SH-SY5Y (cell line): ENCODE measurements around the gene SORT1.

ENCODE experiments used
- GATA2 ChIP-seq: IDR thresholded peaks from 2 replicates; pipeline ENCODE4 v1.6.1; 2011; ENCODE audit warnings: mild to moderate bottlenecking, low read depth, low read length
- GATA3 ChIP-seq: IDR thresholded peaks from 2 replicates; pipeline ENCODE4 v1.6.1; 2011; ENCODE audit warnings: low read depth, mild to moderate bottlenecking, low read length, moderate library complexity

Gene SORT1

DNA sequence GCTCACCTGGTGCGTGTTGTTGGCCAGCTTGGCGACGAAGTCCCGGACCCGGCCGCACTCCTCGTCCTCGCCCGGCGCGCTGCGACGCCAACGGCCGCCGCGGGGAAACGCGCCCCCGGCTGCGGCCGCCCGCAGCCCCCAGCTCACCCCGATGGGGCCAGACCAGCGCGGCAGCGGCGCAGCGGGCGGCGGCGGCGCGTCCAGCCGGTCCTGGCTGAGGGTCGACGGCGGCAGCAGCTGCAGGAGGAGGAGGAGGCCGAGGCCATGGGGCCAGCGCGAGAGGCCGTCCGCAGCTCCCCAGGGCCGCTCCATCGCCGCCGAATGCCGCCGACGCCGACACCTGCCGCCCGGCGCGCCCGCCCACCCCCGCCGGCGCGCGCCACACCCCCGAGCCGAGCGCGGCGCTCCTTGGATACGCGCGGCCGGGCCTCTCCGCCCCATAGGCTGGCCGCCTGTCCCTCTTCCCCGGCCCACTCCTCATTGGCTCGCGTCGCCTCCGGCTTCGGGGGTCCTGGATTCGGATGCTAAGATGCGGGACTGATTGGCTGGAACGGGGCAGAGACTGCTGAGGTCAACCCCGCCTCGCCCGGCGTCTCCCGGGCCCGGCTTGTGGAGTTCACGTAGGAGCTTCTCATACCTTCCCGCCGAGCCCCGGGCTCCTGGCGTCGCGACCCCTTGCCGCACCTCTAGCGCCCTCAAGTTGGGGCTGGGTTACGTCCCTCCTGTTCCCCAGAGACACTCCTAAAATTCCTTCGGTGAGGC lies at the start of gene SORT1:
Gene SORT1 (minus strand): TSS at position 338 of the 762 bp plus-strand sequence. CDS start 26 bp downstream, at position 312.
- no peak for TF ChIP-seq GATA2
- no peak for TF ChIP-seq GATA3

DNA sequence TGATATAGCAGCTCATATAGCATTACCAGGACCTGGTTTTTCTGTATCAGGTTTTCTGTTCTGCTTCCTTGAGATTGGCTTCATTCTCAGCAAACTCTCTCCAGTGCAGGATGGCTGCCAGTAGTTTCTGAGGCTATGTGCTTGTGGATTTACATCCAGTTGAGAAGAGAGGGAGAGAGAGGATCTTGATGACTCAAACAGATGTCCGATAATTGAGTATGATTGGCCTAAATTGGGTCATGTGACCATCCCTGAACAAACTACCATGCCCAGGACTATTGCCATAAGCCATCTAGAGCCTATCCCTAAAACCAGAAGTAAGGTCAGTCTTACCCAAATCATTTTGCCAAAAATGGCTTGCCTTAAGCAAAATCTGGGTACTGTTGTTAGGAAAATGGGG lies 46.6 kb upstream of the SORT1 start:
- TF ChIP-seq GATA3 (no peak), GATA2 (no peak)

DNA sequence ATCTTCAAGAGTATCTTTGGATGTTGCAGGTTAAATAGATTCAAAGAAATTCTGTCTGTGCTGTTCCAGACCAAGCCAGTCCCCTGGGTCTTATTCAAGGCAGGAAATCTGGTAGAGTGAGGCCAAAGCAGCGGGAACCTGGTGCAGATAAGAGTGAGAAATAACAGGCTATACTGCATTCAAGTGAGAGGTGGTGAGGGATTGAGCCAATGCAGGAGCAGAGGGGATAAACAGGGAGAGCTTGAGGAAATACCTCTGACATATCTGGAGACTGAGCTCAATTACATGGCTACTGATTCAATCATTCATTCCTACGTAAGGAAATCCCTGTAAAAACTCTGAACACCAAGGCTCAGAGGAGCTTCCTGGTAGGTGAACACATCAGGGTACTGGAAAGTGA lies 45.8 kb upstream of the SORT1 start:
- TF ChIP-seq GATA3 (no peak), GATA2 (no peak)

DNA sequence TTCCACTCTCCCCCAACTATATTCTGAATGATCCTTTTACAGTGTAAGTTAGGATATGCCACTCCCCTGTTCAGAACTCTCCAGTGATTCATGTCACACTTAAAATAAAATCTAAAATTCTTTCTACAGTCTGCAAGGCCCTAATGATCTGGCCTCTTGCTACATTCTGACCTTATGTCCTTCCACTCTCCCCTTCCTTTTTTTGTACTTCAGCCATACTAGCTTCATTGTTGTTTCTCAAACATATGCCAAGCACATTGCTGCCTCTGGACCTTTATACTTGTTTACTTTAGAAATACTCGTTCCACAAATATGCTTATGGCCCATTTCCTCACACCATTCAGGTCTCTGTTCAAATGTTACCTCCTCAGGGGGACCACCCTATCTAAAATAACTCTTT lies 43.4 kb upstream of the SORT1 start:
- TF ChIP-seq GATA2 (no peak), GATA3 (no peak)

DNA sequence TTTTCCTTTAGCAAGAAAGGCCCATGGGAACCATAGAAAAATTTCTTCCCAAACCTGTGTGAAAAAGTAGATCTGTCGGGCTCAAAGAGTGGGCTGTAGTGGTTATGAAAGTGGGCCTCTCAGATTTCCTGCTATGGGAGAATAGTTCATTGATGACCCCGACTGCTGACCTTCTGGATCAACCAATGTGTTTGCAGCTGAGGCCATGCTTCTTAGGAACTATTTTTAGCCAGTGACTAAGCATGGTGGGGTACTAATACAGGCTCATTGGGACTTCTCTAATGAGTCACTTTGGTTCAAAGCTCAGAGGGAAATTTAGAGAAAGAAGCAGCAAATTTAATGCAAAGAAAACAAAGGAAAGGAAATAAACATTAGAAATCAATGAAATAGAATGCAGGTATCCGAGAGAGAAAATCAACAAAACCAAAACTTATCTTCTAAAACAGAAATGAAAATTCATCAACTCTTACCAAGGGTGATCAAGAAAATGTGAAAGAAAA lies 41.1 kb upstream of the SORT1 start:
- no peak for TF ChIP-seq GATA2
- TF ChIP-seq GATA3, result no peak

DNA sequence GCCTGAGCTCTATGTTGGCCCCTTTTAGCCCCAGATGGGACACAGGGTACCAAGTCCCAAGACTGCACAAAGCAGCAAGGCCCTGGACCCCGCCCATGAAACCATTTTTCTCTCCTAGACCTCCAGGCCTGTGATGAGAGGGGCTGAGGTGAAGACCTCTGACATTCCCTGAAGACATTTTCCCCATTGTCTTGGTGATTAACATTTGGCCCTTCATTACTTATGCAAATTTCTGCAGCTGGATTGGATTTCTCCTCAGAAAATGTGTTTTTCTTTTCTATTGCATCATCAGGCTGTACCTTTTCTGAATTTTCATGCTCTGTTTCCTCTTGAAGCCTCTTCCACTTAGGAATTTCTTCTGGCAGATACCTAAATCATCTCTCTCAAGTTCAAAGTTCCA lies 36.8 kb upstream of the SORT1 start:
- no peak for TF ChIP-seq GATA2
- TF ChIP-seq GATA3, result no peak

DNA sequence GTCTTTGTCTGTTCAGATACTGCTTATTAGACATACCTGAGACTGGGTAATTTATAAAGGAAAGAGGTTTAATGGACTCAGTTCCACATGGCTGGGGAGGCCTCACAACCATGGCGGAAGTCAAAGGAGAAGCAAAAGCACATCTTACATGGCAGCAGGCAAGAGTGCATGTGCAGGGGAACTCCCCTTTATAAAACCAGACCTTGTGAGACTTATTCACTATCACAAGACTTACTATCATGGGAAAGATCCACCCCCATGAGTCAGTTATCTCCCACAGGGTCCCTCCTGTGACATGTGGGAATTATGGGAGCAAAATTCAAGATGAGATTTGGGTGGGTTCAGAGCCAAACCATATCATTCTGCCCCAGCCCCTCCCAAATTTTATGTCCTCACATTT lies 35.6 kb upstream of the SORT1 start:
- TF ChIP-seq GATA2 (no peak), GATA3 (no peak)

DNA sequence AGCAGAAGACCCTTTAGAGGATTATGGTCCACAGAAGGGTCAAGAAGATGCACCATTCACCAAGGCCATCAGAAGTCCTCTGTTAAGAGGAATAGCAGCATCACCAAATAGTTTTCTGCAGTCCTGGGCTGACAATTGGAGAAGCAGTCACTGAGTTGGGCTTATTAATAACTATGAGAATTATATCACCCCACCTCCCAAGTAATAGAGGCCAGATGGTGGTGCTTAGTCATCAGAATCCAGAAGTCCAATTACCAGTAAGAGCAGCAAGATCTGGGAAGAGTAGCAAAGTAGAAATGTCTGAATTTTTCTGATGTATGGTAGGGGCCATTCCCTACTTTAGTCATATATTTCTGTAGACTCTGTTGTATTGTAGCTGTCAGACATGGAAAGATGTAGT lies 34.6 kb upstream of the SORT1 start:
- TF ChIP-seq GATA2, result no peak
- TF ChIP-seq GATA3, result no peak

DNA sequence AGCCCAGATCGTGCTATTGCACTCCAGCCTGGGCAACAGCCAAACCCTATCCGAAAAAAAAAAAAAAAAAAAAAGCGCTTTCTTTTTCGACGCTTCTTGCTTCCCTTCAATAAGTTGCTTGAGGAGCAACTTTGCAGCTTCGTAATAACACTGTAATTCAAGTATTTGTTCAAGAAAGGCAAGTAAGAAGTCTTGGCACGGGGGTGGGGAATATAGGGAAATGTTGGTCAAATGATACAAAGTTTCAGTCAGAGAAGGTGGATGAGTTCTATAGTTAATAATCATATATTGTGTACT lies 29.4 kb upstream of the SORT1 start:
- TF ChIP-seq GATA3, result no peak

DNA sequence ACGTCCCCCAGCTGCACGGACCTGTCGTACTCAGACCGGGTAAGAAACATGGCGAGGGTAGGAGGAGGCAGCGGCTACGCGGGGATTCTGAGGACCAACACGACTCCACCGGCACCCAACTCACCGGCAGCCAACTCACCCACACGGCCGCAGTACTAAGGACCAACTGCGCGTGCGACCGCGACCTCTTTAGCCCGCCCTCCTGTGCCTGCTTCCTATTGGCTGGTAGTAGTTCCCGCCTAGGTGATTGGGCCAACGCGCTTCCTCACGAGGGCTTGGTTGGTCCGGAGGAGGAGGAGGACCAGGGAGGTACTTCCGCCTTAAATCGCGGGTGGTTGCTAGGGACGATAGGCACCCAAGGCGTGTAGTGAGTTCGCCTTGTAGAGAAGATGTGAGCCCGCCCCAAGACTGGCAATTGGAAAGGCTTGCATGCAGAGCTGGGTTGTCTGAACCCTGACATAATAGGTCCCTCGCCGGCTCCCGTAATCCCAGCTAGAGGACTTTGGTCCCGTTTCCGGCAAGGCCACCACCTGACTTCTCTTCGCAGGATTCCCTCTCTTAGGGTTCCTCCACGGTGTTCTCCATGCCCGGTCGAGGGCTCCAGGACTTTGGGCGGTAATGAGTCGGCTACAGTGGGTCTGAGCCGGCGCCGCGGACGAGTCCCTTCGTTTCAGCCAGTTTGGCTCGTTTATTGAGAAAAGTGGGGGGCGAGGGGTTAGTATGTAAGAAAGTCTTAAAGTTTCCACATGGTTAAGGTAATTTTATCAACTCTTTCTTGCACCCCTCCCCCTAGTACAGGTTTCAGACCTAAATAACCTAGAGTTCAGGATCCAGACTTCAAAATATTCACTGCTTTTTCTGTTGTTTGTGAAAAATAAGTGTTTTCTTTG lies 28.8 kb upstream of the SORT1 start, which contains the start of gene PSMA5:
Gene PSMA5 (minus strand): TSS at position 168 of the 890 bp plus-strand sequence. CDS start 118 bp downstream, at position 50.
- no peak for TF ChIP-seq GATA3
- TF ChIP-seq GATA2, result no peak

DNA sequence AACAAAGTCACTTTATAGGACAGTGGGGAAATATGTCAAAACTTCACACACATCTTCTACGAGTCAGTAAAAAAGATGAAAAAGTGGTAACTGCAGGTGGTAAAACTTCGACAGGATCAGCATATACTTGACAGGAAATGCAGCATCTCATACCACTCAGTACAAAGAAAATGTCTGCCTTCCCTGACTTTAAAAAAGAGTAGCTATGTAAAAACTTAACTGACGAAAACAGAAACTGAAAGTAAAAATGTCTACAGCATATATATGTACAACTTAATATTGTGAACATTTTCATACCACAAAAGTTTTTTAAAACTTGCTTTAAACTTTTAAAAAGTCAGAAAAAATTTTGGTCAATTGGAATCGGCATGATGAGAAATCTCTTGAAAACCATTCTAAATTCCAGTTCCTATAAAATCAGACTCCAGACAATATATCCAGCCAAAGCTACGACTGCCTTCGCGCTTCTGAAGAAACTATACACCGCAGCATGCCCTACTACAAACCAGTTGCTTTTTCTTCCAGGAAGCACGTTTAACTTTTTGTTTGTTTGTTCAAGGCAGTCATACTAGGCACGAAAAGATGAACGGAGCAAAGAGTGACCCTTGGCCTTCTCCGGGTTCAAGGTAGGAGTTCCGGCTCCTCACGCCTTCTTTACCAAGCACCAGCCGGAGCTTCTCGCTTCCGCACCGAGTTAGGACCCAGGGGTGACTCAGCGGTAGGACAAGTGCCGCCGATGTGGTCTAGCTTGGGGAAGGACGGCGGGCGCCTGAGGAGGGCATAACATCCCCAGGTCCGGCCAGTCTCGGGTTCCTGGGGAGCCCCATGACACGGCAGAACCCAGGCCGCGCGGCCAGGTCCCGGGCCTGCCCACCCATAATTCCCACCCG lies 27.9 kb upstream of the SORT1 start:
- TF ChIP-seq GATA3, result no peak

DNA sequence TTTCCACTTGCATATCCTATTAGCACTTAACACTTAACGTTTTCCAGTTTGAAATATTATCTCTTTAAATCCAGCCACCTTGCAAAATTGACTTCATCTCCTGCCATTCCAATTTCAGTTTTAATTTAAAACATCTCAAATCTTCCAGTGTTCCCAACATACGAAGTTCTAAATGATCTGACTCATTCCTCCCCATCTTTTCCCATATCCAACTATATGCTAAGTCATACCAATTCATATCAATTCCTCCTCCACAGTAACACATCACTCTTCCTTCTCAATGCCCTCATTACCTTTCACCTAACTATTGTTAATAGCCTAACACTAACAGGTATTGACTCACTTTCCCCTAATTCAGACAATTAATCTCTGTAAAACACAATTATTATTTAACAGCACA lies 25.8 kb upstream of the SORT1 start:
- TF ChIP-seq GATA3 (no peak), GATA2 (no peak)

DNA sequence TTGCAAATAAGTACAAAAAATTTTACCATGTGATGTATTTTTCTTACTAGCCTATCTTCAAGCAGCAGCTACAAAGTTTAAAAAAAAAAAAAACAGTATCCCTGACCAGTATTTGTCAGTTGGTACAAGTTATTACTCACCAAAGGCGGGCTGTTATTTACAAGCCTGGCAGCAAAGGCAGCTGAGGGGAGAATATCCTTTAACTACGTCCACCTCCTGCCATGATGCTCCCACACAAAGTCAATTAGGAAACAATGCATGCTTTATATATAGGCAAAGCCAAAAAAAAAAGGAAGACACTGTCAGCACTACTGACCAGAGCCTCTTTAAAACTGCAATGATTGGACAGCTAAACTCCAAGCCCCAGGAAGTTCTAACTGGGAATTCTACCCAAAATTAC lies 14.8 kb upstream of the SORT1 start:
- TF ChIP-seq GATA3 (no peak), GATA2 (no peak)

DNA sequence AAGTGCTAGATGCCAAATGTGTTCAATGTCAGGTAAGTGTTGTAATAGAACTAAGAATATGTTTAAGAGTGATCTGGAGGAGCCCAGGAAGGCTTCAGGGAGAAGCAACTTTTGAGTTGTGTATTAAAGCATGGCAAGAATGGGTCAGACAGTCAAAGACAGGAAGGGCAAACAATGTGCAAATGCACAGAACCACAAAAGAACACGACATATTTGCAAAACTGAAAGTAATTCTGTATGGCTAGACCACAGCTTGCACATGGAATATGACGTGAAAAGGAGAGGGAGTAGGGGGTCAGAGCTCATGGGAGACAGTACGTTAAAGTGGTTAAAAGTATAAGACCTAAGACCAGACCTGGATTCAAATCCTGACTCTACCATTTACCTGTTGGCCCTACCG lies 7.1 kb upstream of the SORT1 start:
- TF ChIP-seq GATA2, result no peak
- TF ChIP-seq GATA3, result no peak
